Measurements from ENCODE around the gene FAM89B. TPM values are rescaled to one million over a fixed set of nuclear protein-coding genes. Genes with fewer than 3 reads are reported as not detected.

The FAM89B gene
- total and polyA plus RNA-seq, 2 of the 8 experiments (the other 6 are each of a cell fraction or from before 2014, with no cell fraction given) = 15.8 to 32.4 TPM

GRCh38 chr11:65609229-65609628 lies 36.9 kb downstream of the FAM89B start (continued):
- TF ChIP-seq, protein P1, sequence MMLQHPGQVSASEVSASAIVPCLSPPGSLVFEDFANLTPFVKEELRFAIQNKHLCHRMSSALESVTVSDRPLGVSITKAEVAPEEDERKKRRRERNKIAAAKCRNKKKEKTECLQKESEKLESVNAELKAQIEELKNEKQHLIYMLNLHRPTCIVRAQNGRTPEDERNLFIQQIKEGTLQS (IDR thresholded peaks at IDR 0.05; ENCODE audit: insufficient read depth, low read depth, low read length) = no peak
- no peak for TF ChIP-seq MAX (IDR thresholded peaks at IDR 0.05)
- no peak for TF ChIP-seq NRF1 (IDR thresholded peaks at IDR 0.05; ENCODE audit: low read depth, low read length)
- no peak for TF ChIP-seq EP300 (IDR thresholded peaks at IDR 0.05; ENCODE audit: borderline replicate concordance in 1 of 2, low read depth in 2 of 2, low read length in 2 of 2)

Measured in H1 (cell line).